ENCODE data around the gene EFHC1.

DNA sequence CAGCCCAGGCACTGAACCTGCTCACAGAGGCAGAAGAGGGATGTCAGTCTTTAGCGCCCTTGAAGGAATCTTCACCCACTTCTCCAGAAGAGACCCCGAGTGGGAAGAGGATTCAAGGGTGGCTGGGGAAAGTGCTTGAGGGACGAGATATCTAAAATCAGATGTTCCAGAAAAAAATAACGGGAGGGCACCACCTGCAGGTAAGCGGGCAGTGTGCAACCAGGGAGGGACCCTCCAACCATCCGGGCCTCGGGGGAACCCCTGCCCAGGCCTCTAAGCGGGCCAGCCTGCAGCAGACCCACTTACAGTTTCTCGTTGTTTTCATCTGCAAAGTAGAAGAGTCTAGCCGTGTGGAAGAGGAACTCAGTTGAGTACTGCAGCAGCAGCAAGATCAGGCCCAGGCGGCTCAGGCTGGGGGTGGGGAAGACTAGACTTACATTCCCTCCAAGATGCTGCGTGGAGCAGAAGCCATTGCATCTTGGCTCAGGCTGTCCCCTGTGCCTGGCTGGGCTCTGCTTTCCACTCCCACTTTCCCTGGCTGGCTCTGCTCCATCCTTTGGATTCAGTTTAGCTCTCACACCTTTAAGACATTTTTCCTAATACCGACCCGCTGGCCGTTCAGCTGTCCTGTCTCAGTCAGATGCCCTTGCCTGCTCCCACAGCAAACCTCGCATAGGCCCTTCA is 85.7 kb downstream of the EFHC1 start:
- TF ChIP-seq, protein P1, sequence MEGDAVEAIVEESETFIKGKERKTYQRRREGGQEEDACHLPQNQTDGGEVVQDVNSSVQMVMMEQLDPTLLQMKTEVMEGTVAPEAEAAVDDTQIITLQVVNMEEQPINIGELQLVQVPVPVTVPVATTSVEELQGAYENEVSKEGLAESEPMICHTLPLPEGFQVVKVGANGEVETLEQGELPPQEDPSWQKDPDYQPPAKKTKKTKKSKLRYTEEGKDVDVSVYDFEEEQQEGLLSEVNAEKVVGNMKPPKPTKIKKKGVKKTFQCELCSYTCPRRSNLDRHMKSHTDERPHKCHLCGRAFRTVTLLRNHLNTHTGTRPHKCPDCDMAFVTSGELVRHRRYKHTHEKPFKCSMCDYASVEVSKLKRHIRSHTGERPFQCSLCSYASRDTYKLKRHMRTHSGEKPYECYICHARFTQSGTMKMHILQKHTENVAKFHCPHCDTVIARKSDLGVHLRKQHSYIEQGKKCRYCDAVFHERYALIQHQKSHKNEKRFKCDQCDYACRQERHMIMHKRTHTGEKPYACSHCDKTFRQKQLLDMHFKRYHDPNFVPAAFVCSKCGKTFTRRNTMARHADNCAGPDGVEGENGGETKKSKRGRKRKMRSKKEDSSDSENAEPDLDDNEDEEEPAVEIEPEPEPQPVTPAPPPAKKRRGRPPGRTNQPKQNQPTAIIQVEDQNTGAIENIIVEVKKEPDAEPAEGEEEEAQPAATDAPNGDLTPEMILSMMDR (IDR thresholded peaks at IDR 0.05) = no peak
- TF ChIP-seq POLR2A (IDR thresholded peaks at IDR 0.05) = no peak

All from thyroid gland (tissue), 4 donors.